ENCODE measurements around the gene CNTNAP2.

DNA sequence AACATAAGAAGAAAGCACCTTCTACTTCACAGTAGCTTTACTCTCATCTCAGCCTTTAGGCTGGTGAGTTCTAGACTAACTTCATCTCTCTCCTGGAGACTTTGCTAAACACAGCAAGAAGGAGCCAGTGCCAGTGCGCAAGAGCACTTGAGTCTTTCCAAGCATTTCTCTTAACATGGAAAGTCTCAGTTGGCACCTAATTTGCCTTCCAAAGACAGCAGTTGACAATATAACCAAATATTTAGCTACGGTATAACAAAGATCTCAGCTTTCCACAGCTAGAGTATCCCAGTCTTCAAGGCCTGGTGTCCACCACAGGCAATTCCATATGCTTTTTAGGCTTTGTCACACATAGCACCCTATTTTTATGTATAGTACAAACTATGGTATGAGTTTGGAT, 1204.9 kb downstream of the CNTNAP2 start:
- TF ChIP-seq SUZ12 (IDR thresholded peaks at IDR 0.05; ENCODE audit: extremely low read depth, insufficient read depth, insufficient read length) (no peak), ZNF274 (IDR thresholded peaks at IDR 0.05; ENCODE audit: low read depth, low read length) (no peak)
